ENCODE results near the gene HSPA1A.

DNA sequence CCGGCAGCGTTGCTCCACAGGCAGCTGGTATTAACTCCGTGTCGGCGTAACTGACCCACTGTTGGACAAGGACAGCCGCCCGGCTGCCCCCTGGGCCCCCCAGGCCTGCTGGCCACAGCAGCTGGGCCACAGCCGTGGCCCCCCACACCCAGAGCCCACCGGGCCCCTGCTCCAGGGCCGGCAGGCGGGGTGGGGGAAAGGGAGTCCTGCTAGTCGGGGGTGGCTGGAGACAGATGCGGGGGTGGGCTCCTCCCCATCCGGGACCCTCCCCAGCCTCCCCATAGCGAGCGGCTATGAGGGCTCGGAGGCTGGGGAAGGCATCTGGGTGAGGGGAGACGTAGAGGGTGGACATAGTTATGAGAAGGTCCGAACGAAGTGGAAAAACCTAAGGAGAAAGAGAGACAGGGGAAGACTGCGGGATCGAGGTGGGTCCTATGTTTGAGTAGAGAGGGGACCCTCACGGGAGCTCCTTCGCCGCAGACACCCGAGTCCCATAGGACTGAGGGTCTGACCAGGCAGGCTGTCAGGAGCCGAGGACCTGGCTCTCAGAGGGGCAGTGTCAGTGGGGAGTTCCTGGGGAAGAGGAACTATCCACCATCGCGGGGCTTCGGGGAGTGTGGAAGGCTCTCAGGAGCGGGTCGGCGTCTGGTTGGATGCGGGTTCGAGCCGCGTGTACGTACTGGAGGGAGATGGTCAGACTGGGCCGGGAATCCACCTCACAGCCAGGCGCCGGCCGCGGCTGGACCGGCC lies 20.3 kb upstream of the HSPA1A start:
- TF ChIP-seq, protein P1, sequence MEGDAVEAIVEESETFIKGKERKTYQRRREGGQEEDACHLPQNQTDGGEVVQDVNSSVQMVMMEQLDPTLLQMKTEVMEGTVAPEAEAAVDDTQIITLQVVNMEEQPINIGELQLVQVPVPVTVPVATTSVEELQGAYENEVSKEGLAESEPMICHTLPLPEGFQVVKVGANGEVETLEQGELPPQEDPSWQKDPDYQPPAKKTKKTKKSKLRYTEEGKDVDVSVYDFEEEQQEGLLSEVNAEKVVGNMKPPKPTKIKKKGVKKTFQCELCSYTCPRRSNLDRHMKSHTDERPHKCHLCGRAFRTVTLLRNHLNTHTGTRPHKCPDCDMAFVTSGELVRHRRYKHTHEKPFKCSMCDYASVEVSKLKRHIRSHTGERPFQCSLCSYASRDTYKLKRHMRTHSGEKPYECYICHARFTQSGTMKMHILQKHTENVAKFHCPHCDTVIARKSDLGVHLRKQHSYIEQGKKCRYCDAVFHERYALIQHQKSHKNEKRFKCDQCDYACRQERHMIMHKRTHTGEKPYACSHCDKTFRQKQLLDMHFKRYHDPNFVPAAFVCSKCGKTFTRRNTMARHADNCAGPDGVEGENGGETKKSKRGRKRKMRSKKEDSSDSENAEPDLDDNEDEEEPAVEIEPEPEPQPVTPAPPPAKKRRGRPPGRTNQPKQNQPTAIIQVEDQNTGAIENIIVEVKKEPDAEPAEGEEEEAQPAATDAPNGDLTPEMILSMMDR (conservative IDR thresholded peaks at IDR 0.05; ENCODE audit: low read length), result no peak
- TF ChIP-seq EZH2phosphoT487 (IDR thresholded peaks at IDR 0.05; ENCODE audit: borderline replicate concordance, low read depth, low read length), result no peak

All from OCI-LY7 (cell line).